GM18505 (cell line): ENCODE data around the gene TF.

Experiments used
- ATAC-seq: cut with Tn5 transposase; IDR thresholded peaks from one replicate; pipeline ENCODE4 v1.9.1; 2021; ENCODE audit not compliant: unreplicated experiment
- POLR2A ChIP-seq: IDR thresholded peaks from 4 replicates; pipeline ENCODE4 v1.6.1; 2011; ENCODE audit warnings: borderline replicate concordance; ENCODE audit not compliant: insufficient read depth, insufficient read length; ENCODE audit errors: extremely low read depth

The TF gene

GRCh38 chr3:133845127-133845526 lies 98.9 kb downstream of the TF start:
- no peak for TF ChIP-seq POLR2A
- no peak for ATAC-seq
